Activated CD4-positive, alpha-beta T cell treated with anti-CD3 and anti-CD28 coated beads, Interleukin-2, amount 50 U/mL, for 4 hours (primary cell): Measurements from ENCODE around the gene COX7B2.

Source experiments
- DNase-seq, 2 experiments: peaks; one replicate each; pipeline ENCODE4 v3.0.0-alpha.2; 2020

Gene COX7B2

DNA sequence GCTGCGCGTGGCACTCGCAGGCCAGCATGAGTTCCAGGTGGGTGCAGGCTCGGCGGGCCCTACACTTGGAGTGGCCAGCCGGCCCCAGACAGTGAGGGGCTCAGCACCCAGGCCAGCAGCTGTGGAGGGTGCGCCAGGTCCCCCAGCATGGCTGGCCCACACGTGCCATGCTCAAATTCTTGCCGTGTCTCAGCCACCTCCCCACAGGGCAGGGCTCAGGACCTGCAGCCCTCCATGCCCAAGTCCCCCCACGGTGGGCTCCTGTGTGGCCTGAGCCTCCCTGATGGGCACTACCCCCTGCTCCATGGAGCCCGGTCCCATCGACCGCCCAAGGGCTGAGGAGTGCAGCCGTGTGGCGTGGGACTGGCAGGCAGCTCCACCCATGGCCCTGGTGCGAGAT lies 210.2 kb downstream of the COX7B2 start:
- DNase-seq: no peak
